Activated B cell treated with CpG ODN at 0.5 μM for 24 hours (primary cell): ENCODE measurements around the gene COMP. TPM values are rescaled to one million over a fixed set of nuclear protein-coding genes. Genes with fewer than 3 reads are reported as not detected.

Source experiments
- ATAC-seq: fragments of 200-7000 bp; cut with Tn5 transposase; one replicate; pipeline ENCODE4 v1.10.0; 2021; ENCODE audit warnings: low read depth, mild to moderate bottlenecking, moderate library complexity
- CTCF ChIA-PET: fragments of 350-600 bp; sonication (Branson Sonifier 250); formaldehyde crosslinking; loops from one replicate; lab custom pipeline; 2021; ENCODE audit warnings: antibody characterized with exemption; lab: Charles Lee
- POLR2A ChIA-PET: fragments of 350-600 bp; sonication (Branson Sonifier 250); formaldehyde crosslinking; loops from one replicate; lab custom pipeline; 2021; ENCODE audit warnings: antibody characterized with exemption; lab: Charles Lee
- DNase-seq: peaks from one replicate; pipeline ENCODE4 v3.0.0; 2022
- H3K27ac Mint-ChIP-seq: one replicate; pipeline ENCODE4 v1.8.0; 2020; ENCODE audit warnings: mixed read lengths
- H3K27me3 Mint-ChIP-seq: one replicate; pipeline ENCODE4 v1.8.0; 2021; ENCODE audit warnings: mixed read lengths
- H3K36me3 Mint-ChIP-seq: one replicate; pipeline ENCODE4 v1.8.0; 2021; ENCODE audit warnings: low read depth, mixed read lengths
- H3K4me1 Mint-ChIP-seq: one replicate; pipeline ENCODE4 v1.8.0; 2021; ENCODE audit warnings: mixed read lengths
- H3K4me3 Mint-ChIP-seq: one replicate; pipeline ENCODE4 v1.8.0; 2020; ENCODE audit warnings: mild to moderate bottlenecking, mixed read lengths
- H3K9me3 Mint-ChIP-seq: one replicate; pipeline ENCODE4 v1.8.0; 2020; ENCODE audit warnings: mixed read lengths
- CTCF ChIP-seq: fragments of 200-600 bp; IDR thresholded peaks from one replicate; pipeline ENCODE4 v1.8.0; 2022; ENCODE audit warnings: antibody characterized with exemption, mild to moderate bottlenecking
- intact Hi-C: fragments of 100-400 bp; cut with micrococcal nuclease; formaldehyde crosslinking; loops from one replicate; pipeline ENCODE4 v1.15.1; 2024
- total RNA-seq: library from RNA; stranded (reverse); gene quantifications from 2 replicates; pipeline ENCODE4 v1.2.3, GENCODE V29; 2022

Gene COMP
- total RNA-seq, 1 donor from 2014 or later, result 0.16 TPM

- H3K4me1 Mint-ChIP-seq, result peaks cover 7% of the 10 kb centered on the region
- no peak overlapping the region for H3K27ac Mint-ChIP-seq
- ATAC-seq, result no peak
- intact Hi-C loops, result no loop called here
- H3K36me3 Mint-ChIP-seq, result peaks cover 2% of the 10 kb centered on the region
- no peaks in the 10 kb centered on the region for H3K9me3 Mint-ChIP-seq
- no peaks in the 10 kb centered on the region for H3K27me3 Mint-ChIP-seq
- DNase-seq, result no peak
- ChIA-PET POLR2A (no interaction called here), CTCF (no interaction called here)
- no peak overlapping the region for H3K4me3 Mint-ChIP-seq
- TF ChIP-seq CTCF, result no peak
These were observed 12.1 kb downstream of the COMP start for GRCh38 chr19:18778826-18779495.

- Mint-ChIP-seq H3K27ac (no peak overlapping the region), H3K27me3 (no peaks in the 10 kb centered on the region), H3K9me3 (no peaks in the 10 kb centered on the region), H3K36me3 (peaks cover 2% of the 10 kb centered on the region), H3K4me3 (no peak overlapping the region), H3K4me1 (peaks cover 7% of the 10 kb centered on the region)
- no peak for ATAC-seq
- ChIA-PET CTCF (no interaction called here), POLR2A (no interaction called here)
- intact Hi-C loops, result no loop called here
- no peak for TF ChIP-seq CTCF
- no peak for DNase-seq
These were observed 13.1 kb downstream of the COMP start for GRCh38 chr19:18778076-18778389.

- no peak for DNase-seq
- POLR2A ChIA-PET, result no interaction called here
- H3K27ac Mint-ChIP-seq, result no peak overlapping the region
- peaks cover 2% of the 10 kb centered on the region for H3K36me3 Mint-ChIP-seq
- TF ChIP-seq CTCF, result no peak
- intact Hi-C loops, result no loop called here
- no peak overlapping the region for H3K4me3 Mint-ChIP-seq
- CTCF ChIA-PET, result no interaction called here
- peaks cover 4% of the 10 kb centered on the region for H3K4me1 Mint-ChIP-seq
- H3K9me3 Mint-ChIP-seq, result no peaks in the 10 kb centered on the region
- H3K27me3 Mint-ChIP-seq, result no peaks in the 10 kb centered on the region
- ATAC-seq, result no peak
These were observed 13.6 kb downstream of the COMP start for GRCh38 chr19:18777301-18778075.

GRCh38 chr19:18776736-18777135, 14.4 kb downstream of the COMP start:
- H3K27ac Mint-ChIP-seq, result no peak overlapping the region
- no peak for TF ChIP-seq CTCF

GRCh38 chr19:18776288-18776594, 14.9 kb downstream of the COMP start:
- POLR2A ChIA-PET, result no interaction called here
- CTCF ChIA-PET, result no interaction called here
- Mint-ChIP-seq H3K4me1 (no peaks in the 10 kb centered on the region), H3K36me3 (peaks cover 2% of the 10 kb centered on the region), H3K4me3 (no peak overlapping the region), H3K9me3 (no peaks in the 10 kb centered on the region), H3K27me3 (no peaks in the 10 kb centered on the region), H3K27ac (no peak overlapping the region)
- intact Hi-C loops, result no loop called here
- TF ChIP-seq CTCF, result no peak
- ATAC-seq, result no peak
- DNase-seq, result no peak

More at GRCh38 chr19:18776736-18777135, 14.4 kb downstream of the COMP start:
- H3K27me3 Mint-ChIP-seq, result no peaks in the 10 kb centered on the region
- ChIA-PET CTCF (no interaction called here), POLR2A (no interaction called here)
- no peaks in the 10 kb centered on the region for H3K9me3 Mint-ChIP-seq
- no peaks in the 10 kb centered on the region for H3K4me1 Mint-ChIP-seq
- ATAC-seq (no peak), DNase-seq (no peak)
- H3K36me3 Mint-ChIP-seq, result peaks cover 2% of the 10 kb centered on the region
- intact Hi-C loops, result no loop called here
- H3K4me3 Mint-ChIP-seq, result no peak overlapping the region
